Measurements from ENCODE around the gene LTA. TPM values are rescaled to one million over a fixed set of nuclear protein-coding genes. Genes with fewer than 3 reads are reported as not detected.
A peak's percentile ranks its signal among the peaks of the same experiment; 100 is the strongest.
"Not testable (repeated sequence)": the region's sequence is repeated elsewhere in the genome, so short reads cannot be mapped to it uniquely, and the experiment has no call there.

LTA gene
- total RNA-seq, 2 donors from 2014 or later = 1,187 to 3,727 TPM

DNA sequence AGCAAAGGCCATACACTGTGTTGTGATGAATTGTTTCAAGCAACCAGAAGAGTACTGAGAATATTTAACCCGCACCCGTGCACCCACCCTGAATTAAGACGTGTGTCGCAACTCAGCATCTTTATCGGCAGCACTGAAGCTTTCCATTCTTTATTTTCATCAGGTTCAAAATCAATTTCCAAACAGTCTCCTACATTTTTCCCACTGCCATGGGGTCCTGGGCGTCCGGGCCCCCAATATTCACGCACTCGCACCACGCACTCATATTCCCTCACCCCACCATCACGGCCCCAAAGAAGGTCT lies 8.3 kb downstream of the LTA start:
- DNase-seq (ENCODE audit: low spot score) (no peak), ATAC-seq (peak in 1 of 2 donors; percentile 0)
- Mint-ChIP-seq H3K27me3 (no peaks in the 10 kb centered on the region), H3K4me1 (ENCODE audit: low read depth in 2 of 2) (peaks cover 62 to 69% of the 10 kb centered on the region in 2 donors), H3K27ac (peak overlapping the region; percentile 88 to 92), H3K4me3 (peak overlapping the region; percentile 100), H3K9me3 (no peaks in the 10 kb centered on the region), H3K36me3 (peaks cover 26% of the 10 kb centered on the region)

GRCh38 chr6:31580807-31581433 lies 8.8 kb downstream of the LTA start:
- H3K27ac Mint-ChIP-seq = peak overlapping the region; percentile 88 to 92
- peak overlapping the region; percentile 100 for H3K4me3 Mint-ChIP-seq
- H3K9me3 Mint-ChIP-seq = no peaks in the 10 kb centered on the region
- no peaks in the 10 kb centered on the region for H3K27me3 Mint-ChIP-seq
- peaks cover 21% of the 10 kb centered on the region for H3K36me3 Mint-ChIP-seq
- H3K4me1 Mint-ChIP-seq (ENCODE audit: low read depth in 2 of 2) = peaks cover 62 to 69% of the 10 kb centered on the region in 2 donors
- DNase-seq (ENCODE audit: low spot score) = peak; percentile 91
- ATAC-seq = peak; percentile 83 to 86

- Mint-ChIP-seq H3K36me3 (peaks cover 14% of the 10 kb centered on the region), H3K9me3 (no peaks in the 10 kb centered on the region), H3K27ac (peak overlapping the region; percentile 88 to 92), H3K4me3 (peak overlapping the region; percentile 100), H3K27me3 (no peaks in the 10 kb centered on the region), H3K4me1 (ENCODE audit: low read depth in 2 of 2) (peaks cover 60 to 69% of the 10 kb centered on the region in 2 donors)
- ATAC-seq = no peak
- DNase-seq (ENCODE audit: low spot score) = no peak
Observed at GRCh38 chr6:31581434-31582229, 9.5 kb downstream of the LTA start.

GRCh38 chr6:31582230-31582643 lies 10.1 kb downstream of the LTA start, which contains the start of gene LTB:
Gene LTB, minus strand, starts transcription at chr6:31582424. Its CDS starts 7 bp downstream, at chr6:31582417.
- Mint-ChIP-seq H3K36me3 (peaks cover 10% of the 10 kb centered on the region), H3K4me1 (ENCODE audit: low read depth in 2 of 2) (peaks cover 61 to 70% of the 10 kb centered on the region in 2 donors), H3K27ac (peak within 1 kb of the TSS; percentile 88 to 92), H3K27me3 (no peaks in the 10 kb centered on the region), H3K9me3 (no peaks in the 10 kb centered on the region), H3K4me3 (peak within 1 kb of the TSS; percentile 100)
- ATAC-seq (no peak), DNase-seq (ENCODE audit: low spot score) (no peak)

- H3K9me3 Mint-ChIP-seq = no peaks in the 10 kb centered on the region
- no peaks in the 10 kb centered on the region for H3K27me3 Mint-ChIP-seq
- ATAC-seq (no peak), DNase-seq (ENCODE audit: low spot score) (no peak)
- peaks cover 56 to 74% of the 10 kb centered on the region in 2 donors for H3K4me1 Mint-ChIP-seq (ENCODE audit: low read depth in 2 of 2)
- H3K36me3 Mint-ChIP-seq = peaks cover 11% of the 10 kb centered on the region
- H3K4me3 Mint-ChIP-seq = peak overlapping the region; percentile 64
- peak overlapping the region; percentile 87 to 88 for H3K27ac Mint-ChIP-seq
Observed at GRCh38 chr6:31585491-31585890, 13.4 kb downstream of the LTA start.

DNA sequence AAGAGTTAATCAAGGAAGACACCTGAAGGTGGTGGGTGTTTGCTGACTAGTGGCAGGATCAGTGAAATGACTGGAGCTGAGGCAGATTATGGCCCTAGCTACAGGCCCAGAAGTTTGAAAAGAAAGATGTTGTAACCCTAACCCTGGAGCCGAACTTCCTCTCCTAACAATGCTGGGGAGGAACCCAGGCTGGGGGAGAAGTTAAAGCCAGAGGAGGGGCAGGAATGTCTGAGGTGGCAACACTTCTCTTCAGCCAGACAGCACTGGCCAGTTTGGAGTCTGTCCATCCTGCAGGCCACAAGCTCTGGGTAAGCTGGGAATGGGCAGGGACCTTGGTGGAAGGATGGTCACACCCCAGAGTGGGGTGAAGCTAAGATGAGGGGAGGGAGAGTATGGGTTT lies 13.9 kb downstream of the LTA start, which contains the start of gene LST1:
Gene LST1 (plus strand): TSS at position 270 of the 400 bp plus-strand sequence. CDS start 1,023 bp downstream, outside the sequence.
- H3K27me3 Mint-ChIP-seq = no peaks in the 10 kb centered on the region
- DNase-seq (ENCODE audit: low spot score) (no peak), ATAC-seq (peak in 1 of 2 donors; percentile 14)
- peaks cover 9% of the 10 kb centered on the region for H3K36me3 Mint-ChIP-seq
- peaks cover 57 to 74% of the 10 kb centered on the region in 2 donors for H3K4me1 Mint-ChIP-seq (ENCODE audit: low read depth in 2 of 2)
- peak within 1 kb of the TSS; percentile 87 to 88 for H3K27ac Mint-ChIP-seq
- H3K4me3 Mint-ChIP-seq = peak within 1 kb of the TSS; percentile 90
- no peaks in the 10 kb centered on the region for H3K9me3 Mint-ChIP-seq

GRCh38 chr6:31586599-31587281 lies 14.7 kb downstream of the LTA start:
- no peaks in the 10 kb centered on the region for H3K9me3 Mint-ChIP-seq
- ATAC-seq (peak; percentile 40 to 59), DNase-seq (ENCODE audit: low spot score) (no peak)
- H3K27ac Mint-ChIP-seq = peak overlapping the region; percentile 87 to 88
- H3K27me3 Mint-ChIP-seq = no peaks in the 10 kb centered on the region
- H3K4me3 Mint-ChIP-seq = peak overlapping the region; percentile 90
- H3K4me1 Mint-ChIP-seq (ENCODE audit: low read depth in 2 of 2) = peaks cover 50 to 67% of the 10 kb centered on the region in 2 donors
- H3K36me3 Mint-ChIP-seq = peaks cover 7% of the 10 kb centered on the region

GRCh38 chr6:31587791-31588777 lies 16.0 kb downstream of the LTA start:
- peaks cover 7% of the 10 kb centered on the region for H3K36me3 Mint-ChIP-seq
- DNase-seq (ENCODE audit: low spot score) = no peak
- H3K27ac Mint-ChIP-seq = peak overlapping the region; percentile 87 to 88
- H3K27me3 Mint-ChIP-seq = no peaks in the 10 kb centered on the region
- H3K4me3 Mint-ChIP-seq = peak overlapping the region; percentile 90
- peak; percentile 7 to 11 for ATAC-seq
- H3K4me1 Mint-ChIP-seq (ENCODE audit: low read depth in 2 of 2) = peaks cover 47 to 63% of the 10 kb centered on the region in 2 donors
- H3K9me3 Mint-ChIP-seq = no peaks in the 10 kb centered on the region

GRCh38 chr6:31588871-31589650 lies 17.0 kb downstream of the LTA start:
- peak overlapping the region; percentile 1 for H3K4me3 Mint-ChIP-seq
- peaks cover 52 to 64% of the 10 kb centered on the region in 2 donors for H3K4me1 Mint-ChIP-seq (ENCODE audit: low read depth in 2 of 2)
- ATAC-seq (no peak), DNase-seq (ENCODE audit: low spot score) (no peak)
- H3K27me3 Mint-ChIP-seq = no peaks in the 10 kb centered on the region
- H3K36me3 Mint-ChIP-seq = peaks cover 7% of the 10 kb centered on the region
- H3K9me3 Mint-ChIP-seq = no peaks in the 10 kb centered on the region
- H3K27ac Mint-ChIP-seq = peak overlapping the region; percentile 85 to 87

DNA sequence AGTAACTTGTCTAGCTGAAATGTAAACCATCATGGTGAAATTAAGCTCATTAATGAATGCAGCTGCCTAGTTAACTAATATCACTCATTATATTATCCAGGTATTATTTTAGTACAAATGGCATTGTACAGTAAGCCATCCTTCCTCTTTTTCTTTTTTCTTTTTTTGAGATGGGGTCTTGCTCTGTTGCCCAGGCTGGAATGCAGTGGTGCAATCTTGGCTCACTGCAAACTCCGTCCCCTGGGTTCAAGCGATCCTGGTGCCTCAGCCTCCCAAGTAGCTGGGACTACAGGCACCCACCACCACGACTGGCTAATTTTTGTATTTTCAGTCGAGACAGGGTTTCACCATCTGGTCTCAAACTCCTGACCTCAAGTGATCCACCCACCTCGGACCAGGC lies 18.6 kb downstream of the LTA start:
- Mint-ChIP-seq H3K4me3 (peak overlapping the region; percentile 20), H3K27ac (peak overlapping the region in 1 of 2 donors; percentile 85), H3K4me1 (ENCODE audit: low read depth in 2 of 2) (peaks cover 54 to 59% of the 10 kb centered on the region in 2 donors)
- H3K36me3 Mint-ChIP-seq; H3K9me3 Mint-ChIP-seq; ATAC-seq; DNase-seq (ENCODE audit: low spot score); H3K27me3 Mint-ChIP-seq: not testable (repeated sequence)

DNA sequence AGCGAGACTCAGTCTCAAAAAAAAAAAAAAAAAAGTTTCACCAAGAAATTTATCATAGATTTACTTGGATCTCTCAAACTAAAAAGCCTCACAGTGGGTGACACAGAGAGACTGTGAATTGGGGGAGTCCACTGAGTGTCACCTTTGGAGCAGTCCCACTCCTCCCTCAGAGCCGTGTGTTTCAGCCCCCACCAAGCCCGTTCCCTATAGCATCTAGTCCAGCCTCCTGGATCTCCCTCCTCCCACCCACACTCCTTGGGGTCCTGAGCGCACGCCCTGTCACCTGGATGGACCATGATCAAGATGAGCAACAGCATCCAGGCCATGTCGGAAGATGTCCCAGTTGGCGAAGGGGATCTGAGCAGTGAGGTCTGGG lies 20.3 kb downstream of the LTA start:
- H3K36me3 Mint-ChIP-seq = peaks cover 7% of the 10 kb centered on the region
- no peak for DNase-seq (ENCODE audit: low spot score)
- peaks cover 50 to 51% of the 10 kb centered on the region in 2 donors for H3K4me1 Mint-ChIP-seq (ENCODE audit: low read depth in 2 of 2)
- H3K27ac Mint-ChIP-seq = peak overlapping the region; percentile 92 to 93
- no peaks in the 10 kb centered on the region for H3K27me3 Mint-ChIP-seq
- no peaks in the 10 kb centered on the region for H3K9me3 Mint-ChIP-seq
- ATAC-seq = peak; percentile 26 to 56
- peak overlapping the region; percentile 82 for H3K4me3 Mint-ChIP-seq

DNA sequence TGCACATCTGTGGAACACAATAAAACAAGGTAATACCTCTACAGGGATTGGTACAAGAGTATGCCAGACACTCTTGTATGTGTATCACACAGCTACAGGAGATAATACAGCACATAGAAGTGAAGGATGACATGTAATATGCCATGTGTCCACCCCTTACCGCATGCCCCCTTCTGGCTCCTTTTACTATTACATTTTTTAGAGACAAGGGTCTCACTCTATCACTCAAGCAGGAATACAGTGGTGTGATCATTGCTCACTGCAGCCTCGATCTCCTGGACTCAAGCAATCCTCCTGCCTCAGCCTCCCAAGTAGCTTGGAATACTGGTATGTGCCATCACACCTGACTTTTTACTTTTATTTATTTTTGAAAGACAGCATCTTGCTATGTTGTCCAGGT lies 24.9 kb downstream of the LTA start:
- H3K4me1 Mint-ChIP-seq (ENCODE audit: low read depth in 2 of 2) = peaks cover 29 to 42% of the 10 kb centered on the region in 2 donors
- H3K27me3 Mint-ChIP-seq = no peaks in the 10 kb centered on the region
- ATAC-seq (peak; percentile 46 to 62), DNase-seq (ENCODE audit: low spot score) (no peak)
- H3K27ac Mint-ChIP-seq = peak overlapping the region; percentile 61 to 87
- H3K36me3 Mint-ChIP-seq = no peaks in the 10 kb centered on the region
- no peaks in the 10 kb centered on the region for H3K9me3 Mint-ChIP-seq
- peak overlapping the region; percentile 45 for H3K4me3 Mint-ChIP-seq
